GM19397 (cell line): Measurements from ENCODE around the gene TNFAIP8.
A peak's percentile ranks its signal among the peaks of the same experiment; 100 is the strongest.

Experiments
- ATAC-seq: cut with Tn5 transposase; IDR thresholded peaks from one replicate; pipeline ENCODE4 v1.9.1; 2021; ENCODE audit warnings: mild to moderate bottlenecking, moderate library complexity; ENCODE audit not compliant: unreplicated experiment

The TNFAIP8 gene

DNA sequence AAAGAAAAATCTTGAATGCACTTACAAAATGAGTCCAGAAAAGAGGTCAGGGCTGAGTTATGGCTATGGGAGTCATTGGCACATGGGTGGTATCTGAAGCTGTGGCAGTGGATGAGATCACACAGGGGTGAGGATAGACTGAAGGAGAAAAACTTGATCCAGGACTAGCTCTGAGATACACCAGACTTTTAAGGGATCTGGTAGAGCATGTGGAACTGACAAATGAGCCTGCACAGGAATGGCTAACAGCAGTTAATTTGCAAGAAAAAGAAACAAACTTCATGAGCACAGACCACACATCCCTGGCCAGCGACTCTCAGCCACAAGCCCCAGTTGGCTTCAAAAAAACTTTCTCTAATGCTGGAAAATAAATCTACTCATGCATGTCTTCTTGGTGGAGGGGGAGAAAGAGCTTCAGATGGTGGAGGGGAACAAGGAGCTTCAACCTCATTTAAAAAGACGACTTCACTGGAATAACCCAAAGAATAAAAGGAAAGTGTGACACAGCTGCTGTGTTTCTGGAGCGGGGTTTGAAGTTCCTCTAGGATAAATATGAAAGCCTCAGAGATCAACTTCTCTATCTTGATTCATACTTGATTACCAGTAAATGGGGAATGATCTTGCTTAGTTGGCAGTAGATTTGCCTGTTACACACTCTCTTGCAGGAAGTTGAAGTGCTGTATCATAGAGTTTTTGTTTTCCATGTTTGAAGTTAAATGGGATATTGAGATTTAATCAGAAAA, 33.6 kb downstream of the TNFAIP8 start:
- no peak for ATAC-seq

DNA sequence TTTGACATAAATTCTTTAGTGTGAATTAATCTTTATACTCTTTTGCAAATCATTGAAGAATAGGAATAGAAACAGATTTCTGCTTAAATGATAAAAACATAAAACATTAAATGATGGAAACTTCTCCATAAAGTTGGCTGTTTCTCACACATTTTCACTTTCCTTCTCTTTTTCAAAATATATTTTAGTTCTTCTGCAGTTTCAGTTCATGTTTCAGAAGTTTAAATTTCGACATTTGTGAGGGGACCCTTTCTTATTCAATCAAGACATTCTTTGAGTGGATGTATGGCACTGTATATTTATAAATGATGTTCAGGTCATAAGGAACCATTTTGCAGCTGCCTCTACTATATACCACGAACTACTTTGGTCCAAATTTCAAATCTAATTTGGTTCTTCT, 34.6 kb downstream of the TNFAIP8 start:
- no peak for ATAC-seq

DNA sequence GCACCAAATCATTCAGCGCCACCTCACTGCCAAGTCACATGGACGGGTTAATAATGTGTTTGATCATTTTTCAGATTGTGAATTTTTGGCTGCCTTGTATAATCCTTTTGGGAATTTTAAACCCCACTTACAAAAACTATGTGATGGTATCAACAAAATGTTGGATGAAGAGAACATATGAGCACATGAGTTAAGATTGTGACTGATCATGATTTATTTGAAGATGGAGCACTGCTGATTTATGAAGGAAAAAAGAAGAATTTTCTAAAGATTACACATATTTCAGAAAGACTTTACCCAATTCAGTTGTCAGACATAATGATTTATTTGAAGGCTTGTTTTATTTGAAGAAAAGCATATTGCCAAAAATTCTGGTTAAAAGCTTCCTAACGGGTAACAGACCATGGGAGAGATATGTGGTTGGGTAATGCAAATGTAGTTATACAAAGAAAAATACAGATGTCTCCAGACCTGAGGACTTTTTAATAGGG, 37.4 kb downstream of the TNFAIP8 start:
- no peak for ATAC-seq

DNA sequence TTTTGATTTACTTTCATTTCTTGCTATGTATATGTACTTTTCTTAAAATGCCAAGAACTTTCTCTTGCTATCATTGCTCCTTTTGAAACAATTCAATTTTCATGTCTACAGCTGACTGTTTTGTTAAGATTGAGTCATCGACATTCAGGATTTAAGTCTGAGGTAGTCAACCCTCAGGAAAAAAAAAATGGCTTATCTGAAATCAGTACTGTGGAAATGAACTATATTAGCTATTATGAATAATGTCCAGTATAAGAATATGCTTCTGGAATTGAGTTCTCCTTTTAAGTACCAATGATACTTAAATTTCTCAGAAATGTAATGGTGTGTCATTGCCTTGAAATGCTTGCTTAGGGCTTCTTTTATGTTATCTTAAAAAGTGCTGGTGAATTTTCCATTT, 37.9 kb downstream of the TNFAIP8 start:
- no peak for ATAC-seq

DNA sequence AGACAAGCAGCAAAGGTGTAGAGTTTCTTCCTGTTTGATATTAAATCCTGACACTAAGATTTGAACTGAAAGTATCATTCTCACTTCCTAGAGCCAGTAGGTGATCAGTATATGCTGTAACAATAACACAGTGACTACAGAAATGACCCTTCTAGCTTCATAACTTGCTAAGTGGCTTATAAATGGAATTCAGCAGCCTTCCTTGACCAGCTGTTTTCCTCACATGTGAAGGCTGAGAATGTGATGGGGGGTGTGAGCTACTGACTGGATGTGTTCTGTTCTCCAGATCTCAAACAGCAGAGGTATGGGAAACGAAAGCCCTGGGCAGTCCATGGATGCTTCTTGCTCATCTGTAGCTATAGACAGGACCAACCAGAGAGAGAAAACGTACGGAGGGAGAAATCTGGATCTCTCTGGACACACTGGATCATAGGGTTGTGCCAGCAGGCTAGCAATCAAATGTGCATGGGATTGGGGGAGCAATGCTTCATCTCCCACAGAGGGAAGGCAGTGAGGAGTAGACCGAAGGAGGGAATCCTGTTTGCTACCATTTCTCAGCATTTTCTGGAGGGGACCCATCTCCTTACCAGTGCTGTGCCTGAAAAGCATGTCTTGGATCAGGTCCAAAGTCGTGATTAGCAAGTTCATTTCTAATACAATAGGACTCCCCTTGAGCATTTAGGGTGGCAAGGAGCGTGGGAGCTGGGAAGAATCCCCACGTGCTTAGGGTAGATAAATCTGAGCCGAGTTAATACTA, 39.4 kb downstream of the TNFAIP8 start:
- ATAC-seq = peak; percentile 49

DNA sequence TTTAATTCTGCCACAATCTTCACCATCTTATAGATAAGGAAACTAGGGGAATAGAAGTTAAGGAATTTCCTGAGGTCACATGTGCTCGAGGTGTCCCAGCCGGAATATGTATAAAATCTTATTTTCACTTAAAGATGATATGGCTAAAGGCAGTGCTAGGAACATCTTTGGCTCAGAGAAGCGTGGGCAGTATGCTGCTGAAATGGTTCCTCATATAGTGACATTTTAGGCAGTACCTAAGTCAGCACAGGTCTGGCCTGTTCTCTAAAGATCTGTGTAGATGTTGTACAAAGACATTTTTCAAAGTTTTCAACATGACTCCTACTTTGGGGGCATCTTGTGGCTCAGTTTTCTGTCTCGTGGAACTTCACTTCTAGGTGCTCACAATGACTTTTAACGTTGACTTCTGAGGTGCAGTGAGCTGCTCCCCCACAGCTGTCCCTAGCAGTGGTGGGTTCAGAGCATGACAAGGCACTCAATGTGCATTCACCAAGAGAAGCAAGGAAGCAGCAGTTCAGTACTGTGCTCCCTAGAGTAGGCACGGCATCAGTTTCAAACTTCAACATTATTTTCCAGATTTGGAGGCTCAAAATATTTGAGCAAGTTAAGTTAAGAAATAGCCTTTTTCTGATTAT, 40.3 kb downstream of the TNFAIP8 start:
- no peak for ATAC-seq

DNA sequence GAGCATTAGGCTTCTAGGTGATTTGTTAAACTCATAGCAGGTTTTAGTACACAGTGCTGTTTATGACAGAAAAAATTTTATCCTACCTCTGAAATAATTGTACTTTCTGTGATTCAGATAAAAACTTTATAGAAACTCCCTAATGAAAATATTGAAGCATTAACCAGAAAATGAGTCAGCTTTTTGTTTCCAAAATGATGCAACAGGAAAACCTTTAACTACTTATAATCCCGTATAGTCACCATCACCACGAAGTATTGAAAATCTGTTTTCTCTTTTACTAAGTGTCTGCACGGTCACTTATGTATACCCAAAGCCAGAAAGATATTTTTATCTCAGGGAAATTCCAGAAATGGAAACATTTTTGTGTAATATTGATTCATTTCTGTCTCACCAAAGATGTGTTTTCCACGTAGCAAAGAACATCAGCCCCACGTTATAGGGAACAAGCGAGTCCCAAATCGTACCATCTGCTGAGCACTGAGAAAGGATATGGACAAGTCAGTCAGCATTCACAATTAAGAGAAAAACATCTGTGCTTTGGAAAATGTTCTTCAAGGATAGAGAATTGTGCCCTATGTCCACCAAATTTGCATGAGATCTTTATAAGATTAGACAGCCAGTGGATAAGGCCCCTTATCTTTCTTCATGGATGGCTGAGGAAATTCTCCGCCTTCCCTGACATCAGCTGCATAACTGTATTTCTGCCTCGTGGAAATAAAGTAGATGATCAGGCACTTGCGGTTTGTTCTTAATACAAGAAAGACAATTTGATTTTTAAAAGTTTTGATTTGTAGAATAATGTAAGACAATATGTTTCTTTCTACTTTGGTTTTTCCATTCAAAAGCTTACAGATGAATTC, 41.9 kb downstream of the TNFAIP8 start:
- ATAC-seq = peak; percentile 45

DNA sequence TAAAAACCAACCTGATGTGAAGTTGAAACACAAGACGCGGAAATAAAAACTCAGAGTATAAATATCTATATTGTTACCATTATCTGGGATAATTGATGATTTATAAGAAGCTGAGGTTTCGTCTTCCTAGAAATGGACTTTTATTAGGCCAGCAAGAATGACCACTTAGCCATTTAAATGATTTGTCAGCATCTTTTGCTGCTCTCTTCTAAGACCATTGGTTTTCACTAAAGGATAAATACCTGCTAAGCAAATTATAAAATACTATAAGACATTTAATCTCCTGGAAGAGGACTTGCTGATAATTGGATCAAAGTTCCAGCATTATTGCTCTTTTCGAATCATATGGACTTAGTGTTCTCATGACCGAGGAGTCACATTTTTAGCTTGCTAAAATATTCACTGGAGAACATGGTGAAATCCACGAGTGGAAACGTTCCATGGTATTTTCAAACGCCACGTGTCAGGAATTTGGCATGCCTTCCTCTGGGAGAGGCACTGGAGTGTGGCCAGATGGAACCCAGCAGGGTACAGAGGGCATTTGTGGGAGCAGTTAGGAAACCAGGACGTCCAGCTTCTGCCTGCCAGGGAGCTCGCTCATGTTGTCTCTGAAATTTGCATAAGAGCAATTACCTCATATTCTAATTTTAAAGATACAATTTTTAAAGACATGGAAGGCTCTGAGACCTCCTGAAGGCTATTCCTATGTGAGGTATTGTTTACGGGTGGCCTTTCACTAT, 43.1 kb downstream of the TNFAIP8 start:
- no peak for ATAC-seq

DNA sequence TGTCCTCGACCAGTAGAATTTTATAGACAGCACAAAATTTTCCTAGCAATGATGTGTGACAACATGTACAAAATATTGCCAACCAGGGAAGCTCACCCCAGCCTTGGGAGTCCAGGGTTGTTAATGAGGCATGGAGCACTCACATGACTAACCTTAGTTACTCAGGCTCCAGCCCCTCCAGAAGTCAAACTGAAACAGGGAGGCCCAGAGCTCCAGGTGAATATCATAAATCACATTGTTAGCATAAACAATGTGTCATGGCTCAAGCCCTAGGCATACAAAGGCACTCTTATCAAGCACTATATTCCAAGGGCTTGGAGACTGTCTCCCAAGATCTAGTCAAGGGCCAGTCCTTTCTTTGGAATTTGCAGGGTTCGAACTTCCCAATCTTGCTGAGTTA, 44.4 kb downstream of the TNFAIP8 start:
- no peak for ATAC-seq

DNA sequence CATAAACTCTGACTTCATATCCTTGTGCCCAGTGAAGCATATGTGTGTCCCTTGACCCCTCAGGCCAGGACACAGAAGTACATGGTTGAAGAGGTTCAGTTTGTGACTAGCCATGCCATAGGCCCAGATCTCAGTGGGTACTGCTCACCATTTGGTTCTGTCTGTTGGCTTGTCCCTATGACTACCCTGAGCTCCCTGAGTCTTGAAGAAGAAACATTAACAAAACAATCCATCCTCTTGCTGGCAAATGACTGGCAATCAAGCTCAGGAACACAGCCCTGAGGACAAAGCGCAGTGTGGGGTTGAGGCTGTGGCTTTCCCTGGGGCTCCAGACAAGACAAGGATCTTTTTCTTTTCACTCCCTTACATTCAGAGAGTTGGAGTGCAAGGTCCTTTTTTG, 46.3 kb downstream of the TNFAIP8 start:
- no peak for ATAC-seq

DNA sequence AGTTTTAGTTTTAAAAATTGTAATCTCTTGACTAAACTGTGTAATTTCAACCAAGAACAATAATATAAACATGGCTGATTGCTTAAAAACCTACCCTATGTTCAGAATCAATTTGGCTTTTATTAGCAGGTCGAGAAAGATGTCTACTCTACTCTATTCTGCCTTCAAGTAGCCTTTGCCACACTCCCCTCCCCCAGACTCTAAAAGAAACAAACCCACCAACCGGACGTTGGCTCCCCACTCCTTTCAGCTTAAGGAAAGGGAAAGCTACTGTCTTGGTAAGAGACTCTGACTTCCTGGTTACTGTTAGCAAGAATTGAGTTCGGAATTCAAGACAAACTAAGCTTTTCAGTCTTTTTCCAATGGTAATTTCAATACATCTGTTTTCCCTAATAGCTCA, 46.7 kb downstream of the TNFAIP8 start:
- no peak for ATAC-seq

DNA sequence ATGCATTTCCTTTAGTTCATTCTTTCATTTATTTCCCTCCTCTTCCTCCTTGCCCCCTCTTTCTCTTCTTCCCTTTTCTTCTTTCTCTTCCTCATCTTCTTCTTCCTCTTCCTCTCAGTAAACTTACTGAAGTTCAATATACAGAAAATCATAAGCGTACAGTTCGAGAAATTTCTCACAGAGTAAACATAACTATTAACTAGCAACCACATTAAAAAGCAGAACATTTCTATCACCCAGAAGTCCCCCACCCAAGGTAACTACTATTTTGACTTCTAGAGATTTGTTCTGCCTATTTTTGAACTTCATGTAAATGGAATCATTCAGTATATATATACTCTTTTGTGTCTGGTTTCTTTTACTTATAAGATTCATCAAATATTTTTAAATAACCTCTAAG, 48.2 kb downstream of the TNFAIP8 start:
- ATAC-seq = no peak

DNA sequence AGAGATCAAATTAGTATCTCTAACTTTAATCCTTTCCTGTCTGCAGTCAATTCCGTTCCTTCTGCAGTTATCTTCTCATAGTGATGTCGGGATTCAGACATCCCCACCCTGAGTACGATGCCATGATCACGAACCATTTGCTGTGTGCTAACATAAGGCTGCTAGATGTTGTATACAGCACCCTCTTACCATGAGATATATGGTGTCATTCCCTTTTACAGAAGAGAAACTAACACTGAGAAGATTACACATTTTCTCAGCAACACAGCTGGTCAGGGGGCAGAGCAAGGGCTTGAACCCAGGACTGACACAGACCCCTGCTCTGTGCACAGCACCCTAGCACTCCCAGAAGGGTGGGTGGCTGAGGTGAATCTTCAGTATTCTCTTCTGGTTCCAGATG, 49.6 kb downstream of the TNFAIP8 start:
- ATAC-seq = no peak

DNA sequence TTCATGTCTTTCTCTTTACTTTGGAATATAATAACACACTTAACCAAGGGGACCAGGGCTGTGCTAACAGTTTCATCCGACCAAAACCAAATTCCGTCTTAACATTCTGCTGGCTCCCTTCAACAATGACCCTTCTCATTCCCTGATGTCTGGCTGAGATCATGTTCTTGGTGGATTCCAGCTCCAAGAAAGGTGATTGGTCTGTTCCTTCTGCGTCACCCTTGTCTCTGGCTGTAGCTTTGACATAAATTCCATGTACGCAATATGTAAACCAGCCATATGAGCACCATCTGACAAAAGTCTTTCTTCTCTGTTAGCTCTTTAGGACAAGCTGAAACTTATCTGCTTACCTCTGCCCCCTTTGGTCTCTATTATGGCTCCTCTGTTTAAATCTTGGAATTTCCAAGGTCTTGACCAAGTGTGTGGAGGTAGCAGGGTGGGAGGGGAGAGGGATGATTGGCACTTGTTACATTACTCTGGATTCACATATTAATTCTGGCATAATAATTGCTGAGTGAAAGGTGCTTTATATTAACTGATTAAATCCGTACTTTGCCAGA, 50.8 kb downstream of the TNFAIP8 start:
- ATAC-seq = no peak

DNA sequence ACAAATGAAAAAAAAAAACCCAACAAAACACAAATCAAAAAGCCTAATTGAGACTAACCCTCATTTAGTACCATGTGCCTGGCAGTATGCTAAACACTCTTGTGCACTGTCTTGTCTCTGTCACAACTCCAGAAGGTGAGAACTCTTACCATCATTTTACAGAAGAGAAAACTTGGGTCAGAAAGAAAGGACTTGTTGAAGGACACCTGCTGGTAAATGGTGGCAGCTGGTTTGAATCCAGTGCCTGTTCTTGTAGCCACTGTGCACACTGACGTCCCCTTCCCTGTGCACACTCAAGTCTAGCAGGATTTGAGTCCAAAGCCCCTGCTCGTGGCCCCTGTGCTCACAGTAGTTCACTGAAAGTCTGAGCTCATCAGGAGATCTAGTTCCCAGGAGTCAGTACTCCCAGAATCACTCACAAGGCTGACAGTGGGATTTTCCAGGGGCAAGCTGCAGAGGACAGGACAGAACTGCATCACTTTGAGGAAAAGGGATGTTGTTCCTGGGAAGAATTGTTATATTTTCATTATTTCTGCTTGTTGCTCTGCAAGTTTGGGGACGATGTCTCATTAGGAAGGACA, 53.5 kb downstream of the TNFAIP8 start:
- ATAC-seq = no peak

DNA sequence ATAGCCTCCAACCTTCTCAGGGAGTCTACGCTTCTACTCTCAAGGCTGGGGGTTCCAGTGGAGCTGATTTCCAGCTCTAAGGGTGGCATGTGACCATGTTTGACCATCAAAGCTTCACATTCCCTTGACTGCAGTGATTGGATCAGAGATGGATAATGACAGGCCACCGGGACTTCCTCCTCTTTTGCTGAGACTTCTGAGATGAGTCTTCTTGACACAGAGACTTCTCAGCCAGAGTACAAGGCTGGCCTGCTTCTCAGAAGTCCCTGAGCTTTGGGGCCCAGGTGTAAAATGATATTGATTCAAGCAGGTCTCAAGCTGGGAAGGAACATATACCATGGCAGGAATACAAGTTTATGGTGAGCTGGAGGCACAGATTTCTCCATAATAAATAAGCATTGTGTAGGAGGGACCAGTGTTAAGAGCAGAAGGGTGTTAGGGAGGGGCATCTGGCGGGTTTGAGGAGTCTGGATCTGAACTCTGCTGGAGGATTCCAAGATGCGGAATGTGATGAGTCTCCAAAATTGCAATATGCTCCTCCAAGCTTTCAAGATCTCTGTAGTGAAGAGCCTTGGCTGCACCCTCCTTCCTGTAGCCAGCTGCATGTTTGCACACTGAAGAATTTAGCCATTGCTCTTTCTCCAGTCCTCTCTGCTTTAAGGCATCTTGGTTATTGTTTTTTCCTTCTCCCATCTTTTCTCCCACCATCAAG, 54.8 kb downstream of the TNFAIP8 start:
- no peak for ATAC-seq

DNA sequence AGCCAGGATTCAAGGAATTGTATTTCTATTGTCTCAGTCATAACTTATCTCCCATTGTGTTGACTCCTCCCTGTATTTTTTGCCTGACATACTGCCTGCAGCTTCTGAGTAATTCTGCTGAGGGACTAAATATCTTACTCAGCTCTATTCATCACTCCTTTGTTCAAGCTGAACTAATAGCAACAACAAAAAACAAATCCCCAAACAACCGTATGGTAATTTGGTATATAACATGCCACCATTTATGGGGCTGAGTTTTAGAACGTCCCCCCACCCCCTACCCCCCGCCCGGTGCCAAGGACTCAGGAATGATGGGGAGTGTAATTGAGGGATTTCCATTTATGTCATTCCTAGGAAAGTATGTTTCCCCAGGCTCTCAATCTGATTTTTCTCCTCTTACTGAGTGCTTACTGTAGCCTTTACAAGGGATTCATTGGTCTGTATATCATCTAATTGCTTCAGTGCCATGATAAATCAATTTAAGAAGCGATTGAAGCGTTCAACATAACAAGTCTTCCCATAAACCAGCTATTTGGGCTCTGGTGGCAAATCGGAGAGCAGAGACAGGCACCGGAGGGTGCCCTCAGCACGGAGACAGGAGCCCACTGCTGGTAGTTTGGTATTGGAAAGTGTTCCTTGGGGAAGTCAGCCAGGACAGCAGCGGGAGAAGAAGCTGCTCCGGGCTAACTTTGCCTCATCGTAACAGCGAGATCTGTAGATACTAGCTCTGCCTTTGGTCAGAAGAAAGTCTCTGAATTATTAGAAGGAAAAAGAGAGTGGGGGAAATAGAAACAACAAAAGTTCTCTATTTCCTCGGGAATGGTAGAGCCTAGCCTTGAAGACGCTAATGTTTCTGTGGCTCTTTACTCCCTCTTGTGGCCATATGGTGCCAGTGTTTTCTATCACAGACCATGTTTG, 55.8 kb downstream of the TNFAIP8 start:
- ATAC-seq = peak; percentile 68
